ENCODE measurements around the gene PCK1. TPM values are rescaled to one million over a fixed set of nuclear protein-coding genes. Genes with fewer than 3 reads are reported as not detected.

PCK1 gene
- total RNA-seq, 2 donors from 2014 or later: 0.57 to 0.93 TPM

DNA sequence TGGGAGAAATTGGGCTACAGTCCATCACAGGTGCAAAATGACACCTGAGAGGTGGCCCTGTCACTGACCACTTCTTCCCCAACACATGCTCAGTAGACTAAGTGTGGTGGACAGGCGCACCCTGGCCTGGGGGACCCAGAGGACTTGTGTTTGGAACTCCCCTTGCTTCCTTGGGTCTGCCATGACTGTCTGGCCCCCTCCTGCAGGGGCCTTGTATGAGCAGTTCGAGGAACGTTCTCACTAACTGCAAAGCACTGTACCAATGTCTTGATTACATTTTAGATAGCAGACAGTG lies 4.0 kb upstream of the PCK1 start:
- DNase-seq (ENCODE audit: low spot score): no peak
- intact Hi-C loops (cut with DNase I): no loop called here

- intact Hi-C loops (cut with DNase I): no loop called here
- DNase-seq (ENCODE audit: low spot score): no peak
Measured at GRCh38 chr20:57557926-57558613, 2.8 kb upstream of the PCK1 start.

DNA sequence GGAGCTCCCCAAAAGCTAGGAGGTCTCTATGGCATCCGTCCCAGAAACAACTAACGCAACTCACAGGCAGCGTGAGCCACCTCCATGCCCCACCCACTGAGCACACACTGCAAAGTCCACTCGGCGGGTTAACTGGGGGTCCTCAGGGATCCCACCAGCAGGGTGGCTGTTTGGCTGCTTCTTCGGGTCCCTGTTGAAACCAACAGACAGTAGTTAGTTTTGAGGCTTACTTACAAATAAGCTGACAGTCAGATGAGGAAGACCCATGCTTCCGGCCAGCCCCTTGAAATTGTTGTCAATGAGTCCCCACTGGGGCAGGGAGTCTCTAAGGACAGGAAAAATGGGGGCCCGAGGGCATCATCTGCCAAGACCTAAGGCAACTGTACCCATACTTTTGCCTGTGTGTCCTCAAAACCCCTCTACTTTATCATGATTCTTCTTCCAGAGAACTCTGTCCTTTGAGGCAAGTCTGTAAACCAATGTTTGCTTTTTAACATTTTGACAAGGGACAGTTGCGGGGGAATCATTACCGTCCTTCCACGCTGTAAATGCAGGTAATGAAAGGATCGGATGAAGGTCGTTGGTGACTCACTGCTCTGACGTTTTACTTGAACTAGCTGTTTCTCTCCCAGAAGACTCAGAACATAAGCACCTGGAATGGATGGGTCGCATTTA lies 2.2 kb upstream of the PCK1 start:
- intact Hi-C loops (cut with DNase I): no loop called here
- DNase-seq (ENCODE audit: low spot score): no peak

DNA sequence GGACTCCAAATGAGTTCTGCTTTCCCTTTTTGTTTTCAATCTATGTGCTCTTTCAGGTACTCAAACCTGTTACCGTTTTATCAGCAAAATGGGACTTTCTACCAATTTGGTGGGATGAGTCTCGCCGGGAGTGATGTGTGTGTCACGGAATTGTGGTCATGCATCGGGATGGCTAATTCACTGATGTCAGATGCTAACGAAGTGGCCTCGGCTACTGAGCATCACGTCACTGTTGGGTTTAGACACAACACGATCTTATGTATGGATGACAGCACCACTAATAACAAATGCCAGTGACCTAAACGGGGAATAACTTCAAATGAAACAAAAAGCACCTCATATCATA lies 1.6 kb upstream of the PCK1 start:
- intact Hi-C loops (cut with DNase I): no loop called here
- no peak for DNase-seq (ENCODE audit: low spot score)

- no peak for DNase-seq (ENCODE audit: low spot score)
- intact Hi-C loops (cut with DNase I): no loop called here
Measured at GRCh38 chr20:57559658-57560553, 1.0 kb upstream of the PCK1 start.

DNA sequence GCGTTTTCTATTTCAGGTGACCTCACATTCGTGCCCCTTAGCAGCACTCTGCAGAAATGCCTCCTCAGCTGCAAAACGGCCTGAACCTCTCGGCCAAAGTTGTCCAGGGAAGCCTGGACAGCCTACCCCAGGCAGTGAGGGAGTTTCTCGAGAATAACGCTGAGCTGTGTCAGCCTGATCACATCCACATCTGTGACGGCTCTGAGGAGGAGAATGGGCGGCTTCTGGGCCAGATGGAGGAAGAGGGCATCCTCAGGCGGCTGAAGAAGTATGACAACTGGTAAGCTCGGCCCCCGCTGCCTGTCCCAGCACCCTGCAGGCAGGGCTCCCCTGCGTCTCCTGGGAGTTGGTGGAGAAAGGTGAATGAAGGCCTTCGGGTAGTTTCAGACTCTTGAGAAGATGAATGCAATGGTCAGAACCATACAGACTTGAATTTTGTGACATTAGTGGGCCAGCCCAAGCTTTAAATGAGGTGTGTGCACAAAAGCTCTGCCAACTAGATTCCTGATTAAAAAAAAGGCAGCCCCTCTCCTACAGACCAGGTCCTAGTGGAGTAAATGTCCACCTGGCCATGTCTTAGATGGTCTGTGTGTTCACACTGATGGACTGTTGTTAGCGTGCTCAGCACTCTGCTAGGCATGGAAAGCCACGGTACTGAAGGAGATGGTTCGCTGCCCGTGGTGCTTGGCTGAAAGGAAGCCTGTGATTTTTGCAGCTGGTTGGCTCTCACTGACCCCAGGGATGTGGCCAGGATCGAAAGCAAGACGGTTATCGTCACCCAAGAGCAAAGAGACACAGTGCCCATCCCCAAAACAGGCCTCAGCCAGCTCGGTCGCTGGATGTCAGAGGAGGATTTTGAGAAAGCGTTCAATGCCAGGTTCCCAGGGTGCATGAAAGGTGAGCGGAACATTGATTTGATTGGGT lies 708 bp downstream of the PCK1 start:
- no peak for DNase-seq (ENCODE audit: low spot score)

DNA sequence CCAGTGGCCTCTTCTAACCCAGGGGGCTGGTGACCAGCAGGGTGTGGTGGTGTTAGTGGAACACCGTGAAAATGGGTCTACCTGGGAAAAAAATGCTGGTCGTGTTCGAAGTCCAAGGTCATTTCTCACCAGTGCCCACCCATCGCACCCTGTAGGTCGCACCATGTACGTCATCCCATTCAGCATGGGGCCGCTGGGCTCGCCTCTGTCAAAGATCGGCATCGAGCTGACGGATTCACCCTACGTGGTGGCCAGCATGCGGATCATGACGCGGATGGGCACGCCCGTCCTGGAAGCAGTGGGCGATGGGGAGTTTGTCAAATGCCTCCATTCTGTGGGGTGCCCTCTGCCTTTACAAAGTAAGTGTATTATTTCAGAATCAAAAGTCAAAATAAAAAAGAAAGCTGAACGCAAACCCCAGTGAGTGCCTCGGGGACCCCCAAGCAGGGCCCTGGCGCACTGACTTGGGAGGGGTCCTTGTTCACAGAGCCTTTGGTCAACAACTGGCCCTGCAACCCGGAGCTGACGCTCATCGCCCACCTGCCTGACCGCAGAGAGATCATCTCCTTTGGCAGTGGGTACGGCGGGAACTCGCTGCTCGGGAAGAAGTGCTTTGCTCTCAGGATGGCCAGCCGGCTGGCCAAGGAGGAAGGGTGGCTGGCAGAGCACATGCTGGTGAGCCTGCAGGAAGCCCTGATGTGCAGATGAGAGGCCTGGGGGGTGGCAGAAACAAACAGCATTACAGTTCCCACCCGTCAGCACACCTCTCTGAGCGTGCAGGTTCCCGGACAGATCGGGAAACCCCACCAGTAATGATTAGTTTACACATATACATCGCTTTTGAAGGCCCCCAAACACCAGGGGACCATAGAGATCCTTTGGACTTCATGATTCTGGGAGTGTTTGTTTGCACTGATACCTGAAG lies 1.9 kb downstream of the PCK1 start:
- intact Hi-C loops (cut with DNase I): no loop called here
- DNase-seq (ENCODE audit: low spot score): peak; percentile 66

More for the DNA sequence above, 708 bp downstream of the PCK1 start:
- intact Hi-C loops (cut with DNase I): no loop called here

GRCh38 chr20:57563522-57563921 lies 2.6 kb downstream of the PCK1 start:
- intact Hi-C loops (cut with DNase I): no loop called here
- DNase-seq (ENCODE audit: low spot score): peak; percentile 47

DNA sequence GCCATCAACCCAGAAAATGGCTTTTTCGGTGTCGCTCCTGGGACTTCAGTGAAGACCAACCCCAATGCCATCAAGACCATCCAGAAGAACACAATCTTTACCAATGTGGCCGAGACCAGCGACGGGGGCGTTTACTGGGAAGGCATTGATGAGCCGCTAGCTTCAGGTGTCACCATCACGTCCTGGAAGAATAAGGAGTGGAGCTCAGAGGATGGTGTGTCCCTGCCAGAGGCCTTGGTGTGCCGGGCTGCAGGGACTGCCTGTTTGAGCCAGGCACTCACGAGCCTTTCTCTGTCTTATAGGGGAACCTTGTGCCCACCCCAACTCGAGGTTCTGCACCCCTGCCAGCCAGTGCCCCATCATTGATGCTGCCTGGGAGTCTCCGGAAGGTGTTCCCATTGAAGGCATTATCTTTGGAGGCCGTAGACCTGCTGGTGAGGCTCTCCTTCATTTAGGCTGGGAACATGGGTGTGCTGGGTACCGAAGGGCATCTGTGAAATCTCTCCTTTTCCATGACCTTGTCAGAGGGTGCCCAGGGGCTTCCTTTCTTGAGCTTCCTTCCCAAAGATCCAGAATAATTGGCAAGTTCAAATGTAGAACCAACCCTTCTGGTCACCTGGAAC lies 3.4 kb downstream of the PCK1 start:
- intact Hi-C loops (cut with DNase I): no loop called here
- DNase-seq (ENCODE audit: low spot score): peak; percentile 46

- intact Hi-C loops (cut with DNase I): no loop called here
Measured at GRCh38 chr20:57564951-57565642, 4.2 kb downstream of the PCK1 start.

GRCh38 chr20:57566399-57566798 lies 5.5 kb downstream of the PCK1 start:
- DNase-seq (ENCODE audit: low spot score): peak; percentile 3
- intact Hi-C loops (cut with DNase I): no loop called here

More at GRCh38 chr20:57564951-57565642, 4.2 kb downstream of the PCK1 start:
- peak; percentile 35 for DNase-seq (ENCODE audit: low spot score)

DNA sequence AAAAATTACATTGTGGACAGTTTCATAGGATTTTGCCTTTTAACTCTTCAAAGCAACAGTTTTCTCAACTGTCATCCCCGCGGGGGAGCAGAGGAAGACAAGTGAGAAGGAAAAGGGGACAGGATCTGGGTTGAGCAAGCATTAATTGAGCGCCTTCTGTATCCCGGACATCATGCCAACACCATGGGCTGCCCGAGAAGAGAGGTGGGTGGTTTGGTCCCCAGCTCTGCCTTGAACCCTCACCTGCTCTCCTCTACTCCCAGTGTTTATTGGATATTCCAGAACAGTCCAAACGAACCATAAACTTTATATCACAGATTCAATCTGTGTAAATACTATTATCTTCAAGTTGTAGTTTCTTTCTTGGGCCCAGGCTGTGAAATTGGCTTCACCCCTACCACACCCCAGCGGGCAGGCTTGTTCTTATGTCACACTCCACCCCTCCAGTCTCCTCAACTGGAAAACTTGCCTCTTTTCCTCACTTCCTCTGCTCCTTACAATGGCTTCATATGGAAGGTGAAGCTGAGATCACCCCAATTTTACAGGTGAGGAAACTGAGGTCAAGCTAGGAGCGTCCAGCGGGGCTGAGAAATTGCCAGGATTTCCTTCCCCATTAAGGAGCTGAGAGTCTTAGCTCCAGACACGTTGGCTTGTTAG lies 6.0 kb downstream of the PCK1 start:
- DNase-seq (ENCODE audit: low spot score): peak; percentile 32
- intact Hi-C loops (cut with DNase I): no loop called here

DNA sequence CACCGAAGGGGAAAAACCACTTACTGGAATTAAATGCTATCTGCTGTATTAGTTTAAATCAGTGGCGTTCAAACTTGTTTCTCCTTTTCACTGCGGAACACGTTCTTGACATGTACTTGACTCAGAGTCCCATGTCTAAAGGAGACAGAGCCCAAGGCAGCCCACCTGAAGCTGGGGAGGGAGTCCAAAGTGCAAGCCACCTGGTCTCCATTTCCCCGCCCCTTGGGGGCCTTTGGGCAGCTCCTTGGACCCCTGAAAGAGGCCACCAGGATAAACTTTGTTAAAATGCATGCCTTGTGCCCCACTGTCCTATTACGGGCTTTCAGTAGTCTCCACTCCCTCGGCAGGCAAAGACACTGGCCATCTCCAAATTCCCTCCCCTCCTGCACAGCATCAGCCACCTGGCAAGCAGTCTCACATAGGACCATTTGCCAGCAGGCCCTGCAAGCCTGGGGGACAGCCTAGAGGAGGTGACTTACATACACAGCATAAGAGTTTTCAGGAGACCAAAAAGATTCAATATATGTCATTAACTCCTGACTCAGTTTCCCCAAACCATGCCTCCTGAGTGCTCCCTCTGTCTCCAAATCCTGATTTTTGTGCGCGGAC lies 6.7 kb downstream of the PCK1 start:
- intact Hi-C loops (cut with DNase I): no loop called here
- DNase-seq (ENCODE audit: low spot score): peak; percentile 25

- intact Hi-C loops (cut with DNase I): no loop called here
Measured at GRCh38 chr20:57568088-57568896, 7.4 kb downstream of the PCK1 start.

DNA sequence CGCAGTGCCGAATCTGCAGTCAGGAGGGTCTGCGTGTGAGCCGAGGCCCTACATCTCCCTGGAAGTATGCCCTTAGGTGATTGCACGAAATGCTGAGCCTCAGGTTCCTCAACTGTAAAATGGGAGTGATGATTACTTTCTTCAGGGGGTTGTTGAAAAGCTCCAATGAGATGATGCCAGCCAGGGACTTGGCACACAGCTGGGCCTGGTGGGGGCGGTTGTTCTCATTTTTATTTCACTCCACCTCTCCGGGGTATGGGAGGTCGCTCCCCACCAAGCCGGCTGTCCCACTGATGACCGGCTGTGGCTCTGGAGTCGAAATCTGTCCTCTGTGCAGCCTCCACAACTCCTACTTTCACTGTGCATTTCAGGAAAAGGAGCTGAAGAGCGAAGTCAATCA lies 8.1 kb downstream of the PCK1 start:
- intact Hi-C loops (cut with DNase I): no loop called here
- peak; percentile 40 for DNase-seq (ENCODE audit: low spot score)

More at GRCh38 chr20:57568088-57568896, 7.4 kb downstream of the PCK1 start:
- DNase-seq (ENCODE audit: low spot score): peak; percentile 58

Measured in posterior vena cava (tissue), 2 donors.